WTC11 (cell line): ENCODE data around the gene DEFB118. TPM values are rescaled to one million over a fixed set of nuclear protein-coding genes. Genes with fewer than 3 reads are reported as not detected.

Source experiments
- ATAC-seq: fragments of 200-7000 bp; cut with Tn5 transposase; 2 replicates; pipeline ENCODE4 v1.10.0; 2021; ENCODE audit warnings: mild to moderate bottlenecking, moderate library complexity
- CTCF ChIA-PET: fragments of 300-600 bp; sonication (Branson Sonifier 250); formaldehyde crosslinking; loops from one replicate; lab custom pipeline; 2021; ENCODE audit warnings: antibody characterized with exemption; lab: Charles Lee
- POLR2A ChIA-PET: fragments of 350-600 bp; sonication (Branson Sonifier 250); formaldehyde crosslinking; loops from one replicate; lab custom pipeline; 2021; ENCODE audit warnings: antibody characterized with exemption; lab: Charles Lee
- DNase-seq: peaks from one replicate; pipeline ENCODE4 v3.0.0; 2021; ENCODE audit warnings: low spot score
- H3K27ac Mint-ChIP-seq: 2 replicates; pipeline ENCODE4 v1.8.0; 2021; ENCODE audit warnings: mixed read lengths
- H3K27me3 Mint-ChIP-seq: 2 replicates; pipeline ENCODE4 v1.8.0; 2021; ENCODE audit warnings: low read depth, mild to moderate bottlenecking, moderate library complexity, mixed read lengths
- H3K36me3 Mint-ChIP-seq: 2 replicates; pipeline ENCODE4 v1.8.0; 2021; ENCODE audit warnings: mixed read lengths
- H3K4me1 Mint-ChIP-seq: 2 replicates; pipeline ENCODE4 v1.8.0; 2022; ENCODE audit warnings: mixed read lengths
- H3K4me3 Mint-ChIP-seq: 2 replicates; pipeline ENCODE4 v1.8.0; 2021; ENCODE audit warnings: mild to moderate bottlenecking, moderate library complexity, mixed read lengths
- H3K9me3 Mint-ChIP-seq: 2 replicates; pipeline ENCODE4 v1.8.0; 2021; ENCODE audit warnings: mixed read lengths
- ATF2 ChIP-seq: sonication (generic); formaldehyde crosslinking; IDR thresholded peaks from 2 replicates; pipeline ENCODE4 v1.8.1; 2022; ENCODE audit warnings: low read depth, missing genetic modification reagents, borderline replicate concordance
- E2F1 ChIP-seq: sonication (generic); formaldehyde crosslinking; IDR thresholded peaks from 2 replicates; pipeline ENCODE4 v1.8.0; 2022; ENCODE audit warnings: mild to moderate bottlenecking, missing genetic modification reagents
- ERG ChIP-seq: fragments of 250-450 bp; sonication (Bioruptor Pico); IDR thresholded peaks from 2 replicates; pipeline ENCODE4 v1.8.0; 2021; ENCODE audit warnings: mild to moderate bottlenecking
- FOXJ3 ChIP-seq: sonication (generic); formaldehyde crosslinking; IDR thresholded peaks from 2 replicates; pipeline ENCODE4 v1.9.0; 2021; ENCODE audit warnings: missing genetic modification reagents, mild to moderate bottlenecking, borderline replicate concordance
- FOXP1 ChIP-seq: sonication (generic); formaldehyde crosslinking; IDR thresholded peaks from 2 replicates; pipeline ENCODE4 v1.8.0; 2022; ENCODE audit warnings: missing genetic modification reagents, mild to moderate bottlenecking, moderate library complexity, borderline replicate concordance
- GRHL2 ChIP-seq: fragments of 250-450 bp; sonication (Bioruptor Pico); IDR thresholded peaks from 2 replicates; pipeline ENCODE4 v1.8.0; 2022; ENCODE audit warnings: mild to moderate bottlenecking, moderate library complexity; ENCODE audit not compliant: insufficient replicate concordance, severe bottlenecking
- HMGA2 ChIP-seq: fragments of 250-450 bp; sonication (Bioruptor Pico); IDR thresholded peaks from 2 replicates; pipeline ENCODE4 v1.4.0; 2021; ENCODE audit warnings: mild to moderate bottlenecking, moderate library complexity
- KAT7 ChIP-seq: sonication (generic); formaldehyde crosslinking; IDR thresholded peaks from 2 replicates; pipeline ENCODE4 v1.8.1; 2023; ENCODE audit warnings: missing genetic modification reagents, mild to moderate bottlenecking, borderline replicate concordance
- MYBL2 ChIP-seq: sonication (generic); formaldehyde crosslinking; IDR thresholded peaks from 2 replicates; pipeline ENCODE4 v1.8.1; 2023; ENCODE audit warnings: mild to moderate bottlenecking, moderate library complexity, missing genetic modification reagents
- NFYB ChIP-seq: sonication (generic); formaldehyde crosslinking; conservative IDR thresholded peaks from 2 replicates; pipeline ENCODE4 v1.8.0; 2022; ENCODE audit warnings: low read depth, missing genetic modification reagents
- NR1H2 ChIP-seq: sonication (generic); formaldehyde crosslinking; IDR thresholded peaks from 2 replicates; pipeline ENCODE4 v1.9.0; 2021; ENCODE audit warnings: mild to moderate bottlenecking, moderate library complexity, missing genetic modification reagents
- RELA ChIP-seq: sonication (generic); formaldehyde crosslinking; IDR thresholded peaks from 2 replicates; pipeline ENCODE4 v1.8.1; 2022; ENCODE audit warnings: missing genetic modification reagents, mild to moderate bottlenecking, borderline replicate concordance
- SOX15 ChIP-seq: fragments of 250-450 bp; sonication (Bioruptor Pico); IDR thresholded peaks from 2 replicates; pipeline ENCODE4 v1.9.0; 2021; ENCODE audit warnings: mild to moderate bottlenecking
- STAT6 ChIP-seq: sonication (generic); formaldehyde crosslinking; conservative IDR thresholded peaks from 2 replicates; pipeline ENCODE4 v1.8.1; 2023; ENCODE audit warnings: mild to moderate bottlenecking, low read depth, missing genetic modification reagents, moderate library complexity
- TP53 ChIP-seq: sonication (generic); formaldehyde crosslinking; IDR thresholded peaks from 2 replicates; pipeline ENCODE4 v1.8.1; 2023; ENCODE audit warnings: mild to moderate bottlenecking, missing genetic modification reagents
- USF2 ChIP-seq: sonication (generic); formaldehyde crosslinking; IDR thresholded peaks from 2 replicates; pipeline ENCODE4 v1.8.1; 2023; ENCODE audit warnings: mild to moderate bottlenecking, missing genetic modification reagents, moderate library complexity
- ZBTB21 ChIP-seq: sonication (generic); formaldehyde crosslinking; IDR thresholded peaks from 2 replicates; pipeline ENCODE4 v1.8.1; 2023; ENCODE audit warnings: mild to moderate bottlenecking, missing genetic modification reagents, borderline replicate concordance
- ZNF138 ChIP-seq: sonication (generic); formaldehyde crosslinking; conservative IDR thresholded peaks from 2 replicates; pipeline ENCODE4 v1.8.1; 2022; ENCODE audit warnings: mild to moderate bottlenecking, moderate library complexity, missing genetic modification reagents
- ZNF317 ChIP-seq: sonication (generic); formaldehyde crosslinking; IDR thresholded peaks from 2 replicates; pipeline ENCODE4 v1.8.1; 2023; ENCODE audit warnings: low read depth, mild to moderate bottlenecking, moderate library complexity, missing genetic modification reagents, borderline replicate concordance
- total RNA-seq: library from RNA; stranded (reverse); gene quantifications from 3 replicates; pipeline ENCODE4 v1.2.3, GENCODE V29; 2021
- TF ChIP-seq, protein P1 (sequence below): sonication (generic); formaldehyde crosslinking; IDR thresholded peaks from 2 replicates; pipeline ENCODE4 v1.8.0; 2023; ENCODE audit warnings: missing genetic modification reagents, mild to moderate bottlenecking, borderline replicate concordance
- TF ChIP-seq, protein P2 (sequence below): sonication (generic); formaldehyde crosslinking; IDR thresholded peaks from 2 replicates; pipeline ENCODE4 v1.8.1; 2023; ENCODE audit warnings: mild to moderate bottlenecking, missing genetic modification reagents

The DEFB118 gene
- total RNA-seq, 1 experiment from 2014 or later: not detected

GRCh38 chr20:31374346-31374745 is 5.9 kb downstream of the DEFB118 start (continued):
- no peak for TF ChIP-seq TP53 (CRISPR knock-in tag)
- TF ChIP-seq ATF2: no peak
- no peak for TF ChIP-seq FOXP1 (CRISPR knock-in tag)
- TF ChIP-seq RELA (CRISPR knock-in tag): no peak

GRCh38 chr20:31390490-31390889 is 22.1 kb downstream of the DEFB118 start, which contains the start of gene DEFB119:
DEFB119 (minus strand) TSS chr20:31390590; CDS start chr20:31390483, 107 bp downstream.
- CTCF ChIA-PET: no interaction called here
- peaks cover 18% of the 10 kb centered on the region for H3K27me3 Mint-ChIP-seq
- peaks cover 66% of the 10 kb centered on the region for H3K36me3 Mint-ChIP-seq
- ATAC-seq (no peak), DNase-seq (no peak)
- POLR2A ChIA-PET: no interaction called here
- no peak within 1 kb of the TSS for H3K4me3 Mint-ChIP-seq
- no peak within 1 kb of the TSS for H3K27ac Mint-ChIP-seq
- H3K9me3 Mint-ChIP-seq: peaks cover 81% of the 10 kb centered on the region
- H3K4me1 Mint-ChIP-seq: no peaks in the 10 kb centered on the region
- TF ChIP-seq ERG (CRISPR knock-in tag): no peak
- TF ChIP-seq STAT6: no peak
- no peak for TF ChIP-seq NFYB (CRISPR knock-in tag)
- no peak for TF ChIP-seq FOXP1 (CRISPR knock-in tag)
- TF ChIP-seq USF2 (CRISPR knock-in tag): no peak
- TF ChIP-seq, protein P1, sequence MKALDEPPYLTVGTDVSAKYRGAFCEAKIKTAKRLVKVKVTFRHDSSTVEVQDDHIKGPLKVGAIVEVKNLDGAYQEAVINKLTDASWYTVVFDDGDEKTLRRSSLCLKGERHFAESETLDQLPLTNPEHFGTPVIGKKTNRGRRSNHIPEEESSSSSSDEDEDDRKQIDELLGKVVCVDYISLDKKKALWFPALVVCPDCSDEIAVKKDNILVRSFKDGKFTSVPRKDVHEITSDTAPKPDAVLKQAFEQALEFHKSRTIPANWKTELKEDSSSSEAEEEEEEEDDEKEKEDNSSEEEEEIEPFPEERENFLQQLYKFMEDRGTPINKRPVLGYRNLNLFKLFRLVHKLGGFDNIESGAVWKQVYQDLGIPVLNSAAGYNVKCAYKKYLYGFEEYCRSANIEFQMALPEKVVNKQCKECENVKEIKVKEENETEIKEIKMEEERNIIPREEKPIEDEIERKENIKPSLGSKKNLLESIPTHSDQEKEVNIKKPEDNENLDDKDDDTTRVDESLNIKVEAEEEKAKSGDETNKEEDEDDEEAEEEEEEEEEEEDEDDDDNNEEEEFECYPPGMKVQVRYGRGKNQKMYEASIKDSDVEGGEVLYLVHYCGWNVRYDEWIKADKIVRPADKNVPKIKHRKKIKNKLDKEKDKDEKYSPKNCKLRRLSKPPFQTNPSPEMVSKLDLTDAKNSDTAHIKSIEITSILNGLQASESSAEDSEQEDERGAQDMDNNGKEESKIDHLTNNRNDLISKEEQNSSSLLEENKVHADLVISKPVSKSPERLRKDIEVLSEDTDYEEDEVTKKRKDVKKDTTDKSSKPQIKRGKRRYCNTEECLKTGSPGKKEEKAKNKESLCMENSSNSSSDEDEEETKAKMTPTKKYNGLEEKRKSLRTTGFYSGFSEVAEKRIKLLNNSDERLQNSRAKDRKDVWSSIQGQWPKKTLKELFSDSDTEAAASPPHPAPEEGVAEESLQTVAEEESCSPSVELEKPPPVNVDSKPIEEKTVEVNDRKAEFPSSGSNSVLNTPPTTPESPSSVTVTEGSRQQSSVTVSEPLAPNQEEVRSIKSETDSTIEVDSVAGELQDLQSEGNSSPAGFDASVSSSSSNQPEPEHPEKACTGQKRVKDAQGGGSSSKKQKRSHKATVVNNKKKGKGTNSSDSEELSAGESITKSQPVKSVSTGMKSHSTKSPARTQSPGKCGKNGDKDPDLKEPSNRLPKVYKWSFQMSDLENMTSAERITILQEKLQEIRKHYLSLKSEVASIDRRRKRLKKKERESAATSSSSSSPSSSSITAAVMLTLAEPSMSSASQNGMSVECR (CRISPR knock-in tag): no peak
- TF ChIP-seq ZNF138: no peak
- TF ChIP-seq HMGA2 (CRISPR knock-in tag): no peak
- TF ChIP-seq NR1H2 (CRISPR knock-in tag): no peak
- no peak for TF ChIP-seq E2F1 (CRISPR knock-in tag)
- TF ChIP-seq ZNF317 (CRISPR knock-in tag): no peak
- no peak for TF ChIP-seq MYBL2 (CRISPR knock-in tag)
- TF ChIP-seq ZBTB21 (CRISPR knock-in tag): no peak
- TF ChIP-seq, protein P2, sequence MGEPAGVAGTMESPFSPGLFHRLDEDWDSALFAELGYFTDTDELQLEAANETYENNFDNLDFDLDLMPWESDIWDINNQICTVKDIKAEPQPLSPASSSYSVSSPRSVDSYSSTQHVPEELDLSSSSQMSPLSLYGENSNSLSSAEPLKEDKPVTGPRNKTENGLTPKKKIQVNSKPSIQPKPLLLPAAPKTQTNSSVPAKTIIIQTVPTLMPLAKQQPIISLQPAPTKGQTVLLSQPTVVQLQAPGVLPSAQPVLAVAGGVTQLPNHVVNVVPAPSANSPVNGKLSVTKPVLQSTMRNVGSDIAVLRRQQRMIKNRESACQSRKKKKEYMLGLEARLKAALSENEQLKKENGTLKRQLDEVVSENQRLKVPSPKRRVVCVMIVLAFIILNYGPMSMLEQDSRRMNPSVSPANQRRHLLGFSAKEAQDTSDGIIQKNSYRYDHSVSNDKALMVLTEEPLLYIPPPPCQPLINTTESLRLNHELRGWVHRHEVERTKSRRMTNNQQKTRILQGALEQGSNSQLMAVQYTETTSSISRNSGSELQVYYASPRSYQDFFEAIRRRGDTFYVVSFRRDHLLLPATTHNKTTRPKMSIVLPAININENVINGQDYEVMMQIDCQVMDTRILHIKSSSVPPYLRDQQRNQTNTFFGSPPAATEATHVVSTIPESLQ (CRISPR knock-in tag): no peak
- no peak for TF ChIP-seq FOXJ3 (CRISPR knock-in tag)
- TF ChIP-seq KAT7 (CRISPR knock-in tag): no peak
- no peak for TF ChIP-seq SOX15 (CRISPR knock-in tag)
- no peak for TF ChIP-seq GRHL2 (CRISPR knock-in tag)
